ENCODE data around the gene ATXN1. TPM values are rescaled to one million over a fixed set of nuclear protein-coding genes. Genes with fewer than 3 reads are reported as not detected.

The ATXN1 gene
- total RNA-seq, 4 donors from 2014 or later, result 21.0 to 102 (median 51.1) TPM

DNA sequence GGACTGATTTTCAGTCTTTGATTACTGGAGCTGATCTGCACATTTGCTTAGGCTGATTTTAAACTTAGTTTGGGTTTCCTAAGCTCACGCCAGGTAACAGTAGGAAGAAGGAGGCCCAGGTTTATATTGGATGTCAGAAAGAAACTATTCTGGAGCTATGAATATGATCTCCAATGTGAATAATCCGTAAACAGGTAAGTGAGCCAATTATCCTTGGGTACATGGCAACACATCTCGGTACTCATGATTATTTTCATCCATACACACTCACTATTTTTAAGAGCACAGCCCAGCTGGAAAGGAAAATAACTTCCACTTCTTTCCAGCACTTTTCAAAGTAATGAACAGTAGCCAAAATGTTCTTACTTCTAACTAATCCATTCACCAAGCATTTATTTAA, 7.0 kb downstream of the ATXN1 start:
- intact Hi-C loops (cut with DNase I; ENCODE audit: low total_unique reads), result no loop called here
- Histone ChIP-seq H3K27me3 (no peaks in the 10 kb centered on the region), H3K36me3 (no peaks in the 10 kb centered on the region), H3K4me1 (peaks cover 10 to 11% of the 10 kb centered on the region in 2 donors), H3K27ac (peak overlapping the region in 1 of 2 donors; percentile 47), H3K9me3 (no peaks in the 10 kb centered on the region), H3K4me3 (no peak overlapping the region)
- DNase-seq, result no peak
- TF ChIP-seq, protein P1, sequence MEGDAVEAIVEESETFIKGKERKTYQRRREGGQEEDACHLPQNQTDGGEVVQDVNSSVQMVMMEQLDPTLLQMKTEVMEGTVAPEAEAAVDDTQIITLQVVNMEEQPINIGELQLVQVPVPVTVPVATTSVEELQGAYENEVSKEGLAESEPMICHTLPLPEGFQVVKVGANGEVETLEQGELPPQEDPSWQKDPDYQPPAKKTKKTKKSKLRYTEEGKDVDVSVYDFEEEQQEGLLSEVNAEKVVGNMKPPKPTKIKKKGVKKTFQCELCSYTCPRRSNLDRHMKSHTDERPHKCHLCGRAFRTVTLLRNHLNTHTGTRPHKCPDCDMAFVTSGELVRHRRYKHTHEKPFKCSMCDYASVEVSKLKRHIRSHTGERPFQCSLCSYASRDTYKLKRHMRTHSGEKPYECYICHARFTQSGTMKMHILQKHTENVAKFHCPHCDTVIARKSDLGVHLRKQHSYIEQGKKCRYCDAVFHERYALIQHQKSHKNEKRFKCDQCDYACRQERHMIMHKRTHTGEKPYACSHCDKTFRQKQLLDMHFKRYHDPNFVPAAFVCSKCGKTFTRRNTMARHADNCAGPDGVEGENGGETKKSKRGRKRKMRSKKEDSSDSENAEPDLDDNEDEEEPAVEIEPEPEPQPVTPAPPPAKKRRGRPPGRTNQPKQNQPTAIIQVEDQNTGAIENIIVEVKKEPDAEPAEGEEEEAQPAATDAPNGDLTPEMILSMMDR (IDR thresholded peaks at IDR 0.05), result no peak
- no peak for TF ChIP-seq POLR2A (IDR thresholded peaks at IDR 0.05)

GRCh38 chr6:16753341-16753740, 7.9 kb downstream of the ATXN1 start:
- Histone ChIP-seq H3K27me3 (no peaks in the 10 kb centered on the region), H3K27ac (no peak overlapping the region), H3K4me3 (no peak overlapping the region), H3K4me1 (peaks cover 11 to 18% of the 10 kb centered on the region in 2 donors), H3K36me3 (no peaks in the 10 kb centered on the region), H3K9me3 (no peaks in the 10 kb centered on the region)
- DNase-seq, result no peak
- no peak for TF ChIP-seq POLR2A (IDR thresholded peaks at IDR 0.05)
- TF ChIP-seq, protein P1 (IDR thresholded peaks at IDR 0.05), result no peak
- intact Hi-C loops (cut with DNase I; ENCODE audit: low total_unique reads), result no loop called here

- H3K9me3 ChIP-seq, result no peaks in the 10 kb centered on the region
- H3K4me3 ChIP-seq, result no peak overlapping the region
- peaks cover 18% of the 10 kb centered on the region in 2 donors for H3K4me1 ChIP-seq
- DNase-seq, result no peak
- no peaks in the 10 kb centered on the region for H3K27me3 ChIP-seq
- TF ChIP-seq, protein P1 (IDR thresholded peaks at IDR 0.05), result no peak
- TF ChIP-seq POLR2A (IDR thresholded peaks at IDR 0.05), result no peak
- H3K27ac ChIP-seq, result no peak overlapping the region
- no peaks in the 10 kb centered on the region for H3K36me3 ChIP-seq
- intact Hi-C loops (cut with DNase I; ENCODE audit: low total_unique reads), result no loop called here
These were observed 8.9 kb downstream of the ATXN1 start for GRCh38 chr6:16752206-16752866.

- no peak for DNase-seq
- intact Hi-C loops (cut with DNase I; ENCODE audit: low total_unique reads), result no loop called here
- no peaks in the 10 kb centered on the region for H3K9me3 ChIP-seq
- no peak for TF ChIP-seq POLR2A (IDR thresholded peaks at IDR 0.05)
- TF ChIP-seq, protein P1 (IDR thresholded peaks at IDR 0.05), result no peak
- H3K4me1 ChIP-seq, result peaks cover 18 to 28% of the 10 kb centered on the region in 2 donors
- H3K4me3 ChIP-seq, result no peak overlapping the region
- H3K27me3 ChIP-seq, result no peaks in the 10 kb centered on the region
- no peaks in the 10 kb centered on the region for H3K36me3 ChIP-seq
- H3K27ac ChIP-seq, result no peak overlapping the region
These were observed 9.9 kb downstream of the ATXN1 start for GRCh38 chr6:16751251-16751946.

DNA sequence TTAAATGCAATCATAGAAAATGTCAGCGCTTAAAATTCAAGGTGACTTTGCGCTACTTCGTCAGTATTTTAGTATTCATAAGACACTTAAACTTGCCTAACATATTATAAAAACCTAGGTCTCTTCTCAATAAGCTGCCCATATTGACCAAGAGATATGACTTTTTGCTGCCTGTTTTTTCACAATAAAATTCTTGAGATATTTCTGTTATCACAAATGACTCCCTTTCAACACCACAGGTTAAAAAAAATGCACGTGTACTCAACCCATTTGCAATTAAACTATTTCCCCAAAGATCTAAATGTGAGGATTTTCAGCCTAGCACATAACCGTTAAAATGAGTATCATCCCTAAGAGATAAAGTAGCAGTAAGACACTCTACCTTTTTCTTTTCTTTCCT, 10.7 kb downstream of the ATXN1 start:
- TF ChIP-seq, protein P1 (IDR thresholded peaks at IDR 0.05), result no peak
- TF ChIP-seq POLR2A (IDR thresholded peaks at IDR 0.05), result no peak
- Histone ChIP-seq H3K9me3 (no peaks in the 10 kb centered on the region), H3K4me1 (peaks cover 18 to 32% of the 10 kb centered on the region in 2 donors), H3K36me3 (no peaks in the 10 kb centered on the region), H3K4me3 (no peak overlapping the region), H3K27me3 (no peaks in the 10 kb centered on the region), H3K27ac (no peak overlapping the region)
- intact Hi-C loops (cut with DNase I; ENCODE audit: low total_unique reads), result no loop called here
- DNase-seq, result no peak
